Measurements from ENCODE around the gene CD302. TPM values are rescaled to one million over a fixed set of nuclear protein-coding genes. Genes with fewer than 3 reads are reported as not detected.

The CD302 gene
- total and polyA plus RNA-seq, 2 of the 4 experiments (the other 2 are of a cell fraction) = 3.8 to 4.0 TPM

DNA sequence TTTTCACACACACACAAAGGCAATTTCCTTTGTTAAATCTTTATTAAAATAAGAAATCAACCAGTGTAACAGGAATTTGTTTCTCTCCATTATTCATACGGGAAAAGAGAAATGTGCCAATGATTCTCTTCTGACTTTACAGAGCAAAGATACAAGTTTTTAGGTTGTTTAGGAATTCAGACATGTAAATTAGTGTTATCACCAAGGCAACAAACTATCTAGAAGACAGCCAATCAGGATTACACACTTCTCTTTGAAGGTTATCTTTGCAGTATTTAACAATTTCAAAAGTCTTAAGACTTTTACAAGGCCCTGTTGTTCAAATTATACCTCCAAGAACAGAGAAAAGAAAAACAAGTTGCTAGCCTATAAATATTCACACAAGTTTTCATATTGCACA, 14.5 kb downstream of the CD302 start:
- Histone ChIP-seq H4K8ac (ENCODE audit: low read depth in 2 of 2, low read length in 2 of 2) (no peak overlapping the region), H2BK20ac (ENCODE audit: low read depth, low read length) (no peak overlapping the region), H3K4me1 (ENCODE audit: control insufficient read depth, insufficient read depth, low read length) (no peaks in the 10 kb centered on the region), H2BK120ac (ENCODE audit: low read depth, low read length) (no peak overlapping the region), H4K5ac (ENCODE audit: low read depth, low read length) (no peak overlapping the region), H3K9me1 (ENCODE audit: insufficient read depth, low read length) (peaks cover 3% of the 10 kb centered on the region; the same call in 1 of the 2 replicates), H4K91ac (ENCODE audit: insufficient read depth, low read depth, low read length) (no peak overlapping the region), H4K20me1 (ENCODE audit: insufficient read depth, low read length) (no peaks in the 10 kb centered on the region), H3K36me3 (ENCODE audit: control insufficient read depth, insufficient read depth, low read length) (no peaks in the 10 kb centered on the region), H3K23ac (ENCODE audit: low read depth, low read length) (no peak overlapping the region), H3K4me3 (ENCODE audit: insufficient read depth, low read depth, low read length) (no peak overlapping the region), H3K9ac (ENCODE audit: low read depth, low read length) (no peak overlapping the region), H3K4ac (ENCODE audit: low read depth, low read length) (no peak overlapping the region), H3K79me1 (ENCODE audit: low read depth in 1 of 2, low read length in 2 of 2) (peaks cover 3 to 9% of the 10 kb centered on the region in 2 experiments; a peak in 3 of 4 replicates), H2AFZ (replicated peaks; ENCODE audit: low read length, poor library complexity) (no peak overlapping the region), H3K27me3 (ENCODE audit: control insufficient read depth, insufficient read depth, low read length) (no peaks in the 10 kb centered on the region), H2BK15ac (ENCODE audit: low read depth, low read length) (no peak overlapping the region), H3K14ac (replicated peaks; ENCODE audit: low read depth, low read length) (no peak overlapping the region), H3K4me2 (ENCODE audit: low read depth, low read length) (no peak overlapping the region), H3K27ac (ENCODE audit: insufficient read depth, low read length) (no peak overlapping the region), H3K18ac (ENCODE audit: low read depth, low read length) (no peak overlapping the region), H2AK9ac (replicated peaks; ENCODE audit: low read depth, low read length, poor library complexity) (no peak overlapping the region), H2BK5ac (ENCODE audit: low read depth, low read length, poor library complexity, severe bottlenecking) (no peak overlapping the region), H2AK5ac (ENCODE audit: low read depth, low read length) (no peak overlapping the region), H3K9me3 (ENCODE audit: control insufficient read depth, insufficient read depth, low read length) (no peaks in the 10 kb centered on the region), H3K56ac (ENCODE audit: extremely low read depth, insufficient read depth, low read length) (no peak overlapping the region)
- no CpG with 5 or more reads among the region's 1 CpG for WGBS, 2 experiments (ENCODE audit: extremely low coverage in 2 of 2, insufficient read length in 1 of 2)
- BruUV-seq (replicated peaks) = no TSS peak
- no peak for ATAC-seq (ENCODE audit: low read depth)
- intact Hi-C loops (cut with micrococcal nuclease) (no loop called here), dilution Hi-C loops (cut with HindIII; ENCODE audit: low sequenced_read_pairs, unreplicated experiment) (no loop called here), in situ Hi-C loops (cut with MboI; ENCODE audit: low sequenced_read_pairs) (no loop called here)
- no peak for DNase-seq
- POLR2A ChIA-PET (ENCODE audit: unreplicated experiment) = no interaction called here
- TF ChIP-seq BHLHE40 (IDR thresholded peaks at IDR 0.05; ENCODE audit: low read depth, low read length) (no peak), RAD21 (IDR thresholded peaks at IDR 0.05; ENCODE audit: low read length) (no peak), FOS (IDR thresholded peaks at IDR 0.05; ENCODE audit: low read depth, low read length) (no peak), MAFK (IDR thresholded peaks at IDR 0.05; ENCODE audit: low read depth, low read length) (no peak), RCOR1 (IDR thresholded peaks at IDR 0.05; ENCODE audit: insufficient replicate concordance, low read length) (no peak)
- TF ChIP-seq, protein P1, sequence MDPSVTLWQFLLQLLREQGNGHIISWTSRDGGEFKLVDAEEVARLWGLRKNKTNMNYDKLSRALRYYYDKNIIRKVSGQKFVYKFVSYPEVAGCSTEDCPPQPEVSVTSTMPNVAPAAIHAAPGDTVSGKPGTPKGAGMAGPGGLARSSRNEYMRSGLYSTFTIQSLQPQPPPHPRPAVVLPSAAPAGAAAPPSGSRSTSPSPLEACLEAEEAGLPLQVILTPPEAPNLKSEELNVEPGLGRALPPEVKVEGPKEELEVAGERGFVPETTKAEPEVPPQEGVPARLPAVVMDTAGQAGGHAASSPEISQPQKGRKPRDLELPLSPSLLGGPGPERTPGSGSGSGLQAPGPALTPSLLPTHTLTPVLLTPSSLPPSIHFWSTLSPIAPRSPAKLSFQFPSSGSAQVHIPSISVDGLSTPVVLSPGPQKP (IDR thresholded peaks at IDR 0.05; ENCODE audit: borderline replicate concordance, low read depth, low read length) = no peak
- CTCF ChIA-PET = no interaction called here
